ENCODE data around the gene SSTR3.

The SSTR3 gene

DNA sequence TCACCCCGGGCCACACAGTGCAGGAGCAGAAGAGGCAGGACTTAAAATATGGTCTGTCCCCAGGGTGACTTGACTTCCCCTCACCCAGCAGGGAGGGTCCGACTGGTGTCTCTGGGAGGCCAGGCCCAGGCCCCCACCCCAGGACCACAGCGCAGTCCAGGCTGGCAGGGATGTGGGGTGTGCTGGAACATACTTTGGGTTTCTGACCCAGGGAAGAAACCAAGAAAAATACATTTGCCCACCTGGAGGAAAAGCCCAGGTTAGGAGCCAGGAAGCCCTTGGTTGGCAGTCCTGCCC lies 29.4 kb downstream of the SSTR3 start:
- no peak for TF ChIP-seq ZFX (IDR thresholded peaks at IDR 0.05)
- H3K27ac ChIP-seq = no peak overlapping the region

DNA sequence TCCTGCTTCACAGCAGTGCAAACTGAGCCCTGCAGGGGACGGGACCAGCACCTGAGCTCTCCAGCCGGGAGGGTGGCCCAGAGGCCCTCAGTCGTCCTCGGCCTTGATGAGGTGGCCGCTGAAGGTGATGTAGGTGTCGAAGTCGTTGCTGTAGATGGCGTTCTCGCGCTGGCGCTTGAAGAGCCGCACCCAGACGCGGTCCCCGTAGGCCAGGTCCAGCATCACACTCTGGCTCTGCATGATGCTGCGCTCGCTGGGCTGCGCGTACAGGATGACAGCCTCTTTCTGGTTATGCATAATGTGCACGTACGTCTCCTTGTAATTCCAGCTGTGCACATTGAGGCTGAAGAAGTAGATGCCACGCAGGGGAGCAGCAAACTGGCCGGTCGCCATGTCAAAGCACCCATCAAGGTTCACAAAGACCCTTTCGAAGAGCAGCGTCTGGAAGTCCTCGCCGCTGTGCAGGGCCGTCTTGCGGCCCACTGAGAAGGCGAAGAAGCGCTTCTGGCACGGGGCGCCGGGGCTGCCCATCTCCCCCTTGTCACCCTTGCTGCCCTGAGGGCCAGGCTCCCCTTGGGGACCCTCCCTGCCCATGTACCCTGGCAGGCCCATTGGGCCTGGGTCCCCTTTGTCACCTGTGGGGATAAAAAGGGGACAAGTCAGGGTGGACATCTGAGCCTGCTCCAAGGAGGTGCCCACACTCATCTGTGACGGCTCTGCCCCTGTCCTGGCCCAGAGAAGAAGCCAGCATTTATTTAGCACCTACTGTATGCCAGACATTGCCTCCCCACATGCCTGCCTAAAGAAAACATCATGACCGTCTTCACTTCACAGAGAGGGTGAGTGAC lies 30.0 kb downstream of the SSTR3 start:
- no peak overlapping the region for H3K27ac ChIP-seq
- no peak for TF ChIP-seq ZFX (IDR thresholded peaks at IDR 0.05)

DNA sequence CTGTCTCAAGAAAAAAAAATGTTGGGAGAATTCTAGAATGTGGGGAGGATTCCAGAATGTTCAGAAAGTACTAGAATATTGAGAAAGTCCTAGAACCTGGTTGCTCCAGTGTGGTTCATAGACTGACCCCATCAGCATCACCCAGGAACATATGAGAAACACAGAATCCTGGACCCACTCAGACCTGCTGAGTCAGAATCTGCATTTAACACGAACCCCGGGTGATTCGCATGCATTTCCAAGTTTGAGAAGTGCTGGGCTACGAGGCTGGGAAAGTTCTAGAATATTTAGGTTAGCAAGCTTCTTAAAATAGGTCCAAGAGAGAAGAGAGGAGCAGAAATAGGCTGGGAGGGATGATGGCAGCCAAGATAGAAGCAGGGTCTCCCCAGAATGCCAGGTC lies 30.6 kb downstream of the SSTR3 start:
- H3K27ac ChIP-seq = no peak overlapping the region
- TF ChIP-seq, protein P1, sequence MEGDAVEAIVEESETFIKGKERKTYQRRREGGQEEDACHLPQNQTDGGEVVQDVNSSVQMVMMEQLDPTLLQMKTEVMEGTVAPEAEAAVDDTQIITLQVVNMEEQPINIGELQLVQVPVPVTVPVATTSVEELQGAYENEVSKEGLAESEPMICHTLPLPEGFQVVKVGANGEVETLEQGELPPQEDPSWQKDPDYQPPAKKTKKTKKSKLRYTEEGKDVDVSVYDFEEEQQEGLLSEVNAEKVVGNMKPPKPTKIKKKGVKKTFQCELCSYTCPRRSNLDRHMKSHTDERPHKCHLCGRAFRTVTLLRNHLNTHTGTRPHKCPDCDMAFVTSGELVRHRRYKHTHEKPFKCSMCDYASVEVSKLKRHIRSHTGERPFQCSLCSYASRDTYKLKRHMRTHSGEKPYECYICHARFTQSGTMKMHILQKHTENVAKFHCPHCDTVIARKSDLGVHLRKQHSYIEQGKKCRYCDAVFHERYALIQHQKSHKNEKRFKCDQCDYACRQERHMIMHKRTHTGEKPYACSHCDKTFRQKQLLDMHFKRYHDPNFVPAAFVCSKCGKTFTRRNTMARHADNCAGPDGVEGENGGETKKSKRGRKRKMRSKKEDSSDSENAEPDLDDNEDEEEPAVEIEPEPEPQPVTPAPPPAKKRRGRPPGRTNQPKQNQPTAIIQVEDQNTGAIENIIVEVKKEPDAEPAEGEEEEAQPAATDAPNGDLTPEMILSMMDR (conservative IDR thresholded peaks at IDR 0.05) = no peak
- no peak for TF ChIP-seq ZFX (IDR thresholded peaks at IDR 0.05)

- TF ChIP-seq ZFX (IDR thresholded peaks at IDR 0.05) = no peak
- TF ChIP-seq, protein P1 (conservative IDR thresholded peaks at IDR 0.05) = no peak
- no peak overlapping the region for H3K27ac ChIP-seq
Measured at GRCh38 chr22:37180531-37181231, 31.6 kb downstream of the SSTR3 start.

DNA sequence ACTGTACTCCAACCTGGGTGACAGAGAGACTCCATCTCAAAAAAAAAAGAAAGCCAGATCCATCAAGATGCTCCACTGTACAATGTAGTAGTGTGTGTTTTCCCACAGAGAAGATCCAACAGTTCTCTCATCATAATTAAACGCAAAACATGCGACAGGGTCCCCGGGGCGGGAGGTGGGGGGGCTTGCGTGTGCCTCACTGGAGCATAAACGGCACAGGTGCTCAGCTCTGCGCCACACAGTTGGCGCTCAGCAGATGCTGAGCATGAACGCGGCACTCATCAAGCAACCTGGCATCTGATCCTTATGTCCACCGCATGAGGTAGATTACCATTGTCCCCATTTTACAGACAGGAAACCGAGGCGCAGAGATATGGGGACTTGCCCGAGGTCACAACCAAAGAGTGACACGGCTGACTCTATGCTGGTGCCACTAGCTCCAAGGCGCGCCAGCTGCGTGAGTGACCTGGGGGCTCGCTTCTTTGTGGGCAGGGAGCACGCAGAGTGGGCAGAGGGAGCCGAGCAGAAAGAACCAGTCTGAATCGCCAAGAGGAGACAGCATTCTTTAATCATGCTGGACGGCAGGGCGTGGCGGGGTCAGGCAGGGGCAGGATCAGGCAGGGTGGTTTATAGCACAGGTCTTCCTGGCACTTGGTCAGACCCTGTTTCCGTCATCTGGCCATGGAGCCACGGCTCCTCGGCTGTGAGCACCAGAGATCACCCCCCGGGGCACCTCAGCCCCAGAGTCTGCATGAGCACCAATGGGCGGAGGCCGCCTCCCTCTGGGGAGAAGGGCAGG lies 32.5 kb downstream of the SSTR3 start:
- no peak for TF ChIP-seq ZFX (IDR thresholded peaks at IDR 0.05)
- TF ChIP-seq, protein P1 (conservative IDR thresholded peaks at IDR 0.05) = no peak
- H3K27ac ChIP-seq = no peak overlapping the region

GRCh38 chr22:37179126-37179470 lies 33.2 kb downstream of the SSTR3 start:
- H3K27ac ChIP-seq = no peak overlapping the region
- no peak for TF ChIP-seq ZFX (IDR thresholded peaks at IDR 0.05)
- TF ChIP-seq, protein P1 (conservative IDR thresholded peaks at IDR 0.05) = no peak

DNA sequence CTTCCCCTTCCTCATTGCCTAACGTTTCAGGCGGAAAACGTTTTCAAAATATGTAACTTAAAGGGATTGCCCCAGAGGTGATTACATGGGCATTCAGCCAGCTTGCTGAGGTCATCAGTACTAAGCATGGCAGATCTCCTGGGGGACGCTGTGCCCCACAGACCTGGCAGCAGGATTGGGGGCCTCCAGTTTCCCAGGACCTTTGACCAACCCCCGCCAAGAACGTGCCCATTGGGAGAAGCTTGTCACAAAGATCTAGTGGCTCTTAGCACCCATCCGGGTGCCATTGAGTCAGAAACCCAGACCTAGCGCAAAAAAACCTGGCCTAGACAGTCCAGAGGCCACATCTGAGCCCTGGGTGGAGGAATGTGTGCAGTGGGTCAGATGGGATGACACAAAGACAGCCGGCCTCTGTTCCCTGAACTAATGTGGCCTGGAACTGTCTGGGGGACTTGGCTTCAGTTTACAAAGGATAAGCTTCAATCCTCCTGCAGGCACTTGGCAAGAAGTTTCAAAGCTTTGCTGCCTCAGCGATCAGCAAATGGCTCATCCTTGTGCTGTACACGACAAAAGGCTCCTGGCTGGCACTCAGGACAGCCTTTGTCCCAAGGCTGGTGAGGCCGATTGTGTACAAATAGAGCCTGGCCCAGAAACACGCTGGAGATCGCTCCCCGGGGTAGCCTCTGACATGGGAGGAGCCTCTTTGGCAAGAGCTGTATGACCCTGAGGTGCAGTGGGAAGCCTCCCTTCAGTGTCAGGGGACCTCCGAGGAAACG lies 33.7 kb downstream of the SSTR3 start:
- no peak overlapping the region for H3K27ac ChIP-seq
- TF ChIP-seq, protein P1 (conservative IDR thresholded peaks at IDR 0.05) = no peak
- TF ChIP-seq ZFX (IDR thresholded peaks at IDR 0.05) = no peak
